HG03280 (cell line): ENCODE measurements around the gene FIBCD1.
"Not testable (repeated sequence)": the region's sequence is repeated elsewhere in the genome, so short reads cannot be mapped to it uniquely, and the experiment has no call there.

Experiments used
- ATAC-seq: cut with Tn5 transposase; IDR thresholded peaks from one replicate; pipeline ENCODE4 v1.9.1; 2021; ENCODE audit warnings: mild to moderate bottlenecking, moderate library complexity; ENCODE audit not compliant: unreplicated experiment

Gene FIBCD1

GRCh38 chr9:130910670-130911069 lies 28.4 kb downstream of the FIBCD1 start:
- not testable (repeated sequence) for ATAC-seq

GRCh38 chr9:130910041-130910440 lies 29.0 kb downstream of the FIBCD1 start:
- ATAC-seq, result not testable (repeated sequence)

GRCh38 chr9:130908878-130909355 lies 30.1 kb downstream of the FIBCD1 start:
- no peak for ATAC-seq

GRCh38 chr9:130908146-130908877 lies 30.7 kb downstream of the FIBCD1 start:
- ATAC-seq, result no peak

- ATAC-seq, result no peak
Observed at GRCh38 chr9:130906735-130907416, 32.2 kb downstream of the FIBCD1 start.

GRCh38 chr9:130905902-130906734 lies 32.9 kb downstream of the FIBCD1 start:
- no peak for ATAC-seq

GRCh38 chr9:130905125-130905901 lies 33.7 kb downstream of the FIBCD1 start:
- ATAC-seq, result no peak

GRCh38 chr9:130904070-130905044 lies 34.7 kb downstream of the FIBCD1 start:
- no peak for ATAC-seq

- ATAC-seq, result no peak
Observed at GRCh38 chr9:130903194-130904069, 35.6 kb downstream of the FIBCD1 start.

GRCh38 chr9:130902204-130903185 lies 36.6 kb downstream of the FIBCD1 start:
- ATAC-seq, result no peak

GRCh38 chr9:130901498-130902203 lies 37.4 kb downstream of the FIBCD1 start:
- ATAC-seq, result no peak

GRCh38 chr9:130900701-130901497 lies 38.1 kb downstream of the FIBCD1 start:
- no peak for ATAC-seq

GRCh38 chr9:130899051-130899748 lies 39.8 kb downstream of the FIBCD1 start:
- ATAC-seq, result no peak

GRCh38 chr9:130898552-130898852 lies 40.5 kb downstream of the FIBCD1 start:
- ATAC-seq, result no peak

- no peak for ATAC-seq
Observed at GRCh38 chr9:130897848-130898551, 41.0 kb downstream of the FIBCD1 start.
